ENCODE results near the gene DNAI2.
A peak's percentile ranks its signal among the peaks of the same experiment; 100 is the strongest.

The DNAI2 gene

GRCh38 chr17:74292495-74292894 is 18.5 kb downstream of the DNAI2 start:
- H3K27ac Mint-ChIP-seq = no peak overlapping the region
- no peak overlapping the region for H3K4me3 Mint-ChIP-seq
- H3K9me3 Mint-ChIP-seq = no peaks in the 10 kb centered on the region
- no peaks in the 10 kb centered on the region for H3K36me3 Mint-ChIP-seq (ENCODE audit: low read depth)
- peaks cover 32% of the 10 kb centered on the region for H3K4me1 Mint-ChIP-seq (ENCODE audit: low read depth)
- peaks cover 4% of the 10 kb centered on the region for H3K27me3 Mint-ChIP-seq
- intact Hi-C loops (cut with micrococcal nuclease) = no loop called here

- no peak overlapping the region for H3K4me3 Mint-ChIP-seq
- intact Hi-C loops (cut with micrococcal nuclease) = loop anchor here (1.0 kb wide), 1 partner anchor 86 kb away; no protein-coding TSS in a partner anchor
- H3K27me3 Mint-ChIP-seq = peaks cover 15% of the 10 kb centered on the region
- no peaks in the 10 kb centered on the region for H3K36me3 Mint-ChIP-seq (ENCODE audit: low read depth)
- H3K27ac Mint-ChIP-seq = no peak overlapping the region
- H3K9me3 Mint-ChIP-seq = no peaks in the 10 kb centered on the region
- peaks cover 15% of the 10 kb centered on the region for H3K4me1 Mint-ChIP-seq (ENCODE audit: low read depth)
Observed at GRCh38 chr17:74295625-74296547, 21.9 kb downstream of the DNAI2 start.

GRCh38 chr17:74296548-74296936 is 22.5 kb downstream of the DNAI2 start:
- intact Hi-C loops (cut with micrococcal nuclease) = loop anchor here (1.0 kb wide), 1 partner anchor 86 kb away; no protein-coding TSS in a partner anchor
- Mint-ChIP-seq H3K27ac (no peak overlapping the region), H3K4me1 (ENCODE audit: low read depth) (peaks cover 20% of the 10 kb centered on the region), H3K27me3 (peaks cover 15% of the 10 kb centered on the region), H3K9me3 (no peaks in the 10 kb centered on the region), H3K4me3 (no peak overlapping the region), H3K36me3 (ENCODE audit: low read depth) (no peaks in the 10 kb centered on the region)

GRCh38 chr17:74297941-74298340 is 23.9 kb downstream of the DNAI2 start:
- H3K27me3 Mint-ChIP-seq = peaks cover 15% of the 10 kb centered on the region
- peaks cover 22% of the 10 kb centered on the region for H3K4me1 Mint-ChIP-seq (ENCODE audit: low read depth)
- no peaks in the 10 kb centered on the region for H3K36me3 Mint-ChIP-seq (ENCODE audit: low read depth)
- no peak overlapping the region for H3K4me3 Mint-ChIP-seq
- intact Hi-C loops (cut with micrococcal nuclease) = no loop called here
- H3K9me3 Mint-ChIP-seq = no peaks in the 10 kb centered on the region
- peak overlapping the region; percentile 5 for H3K27ac Mint-ChIP-seq

GRCh38 chr17:74298778-74299177 is 24.7 kb downstream of the DNAI2 start:
- H3K27ac Mint-ChIP-seq = no peak overlapping the region
- H3K9me3 Mint-ChIP-seq = no peaks in the 10 kb centered on the region
- peaks cover 15% of the 10 kb centered on the region for H3K27me3 Mint-ChIP-seq
- intact Hi-C loops (cut with micrococcal nuclease) = no loop called here
- H3K4me3 Mint-ChIP-seq = no peak overlapping the region
- peaks cover 22% of the 10 kb centered on the region for H3K4me1 Mint-ChIP-seq (ENCODE audit: low read depth)
- H3K36me3 Mint-ChIP-seq (ENCODE audit: low read depth) = no peaks in the 10 kb centered on the region

GRCh38 chr17:74299226-74300009 is 25.4 kb downstream of the DNAI2 start:
- peaks cover 15% of the 10 kb centered on the region for H3K27me3 Mint-ChIP-seq
- no peak overlapping the region for H3K4me3 Mint-ChIP-seq
- H3K9me3 Mint-ChIP-seq = no peaks in the 10 kb centered on the region
- no peak overlapping the region for H3K27ac Mint-ChIP-seq
- H3K4me1 Mint-ChIP-seq (ENCODE audit: low read depth) = peaks cover 22% of the 10 kb centered on the region
- no peaks in the 10 kb centered on the region for H3K36me3 Mint-ChIP-seq (ENCODE audit: low read depth)
- intact Hi-C loops (cut with micrococcal nuclease) = no loop called here

GRCh38 chr17:74303305-74303704 is 29.3 kb downstream of the DNAI2 start:
- Mint-ChIP-seq H3K36me3 (ENCODE audit: low read depth) (no peaks in the 10 kb centered on the region), H3K27me3 (peaks cover 28% of the 10 kb centered on the region), H3K9me3 (peaks cover 8% of the 10 kb centered on the region), H3K27ac (no peak overlapping the region), H3K4me3 (no peak overlapping the region), H3K4me1 (ENCODE audit: low read depth) (peaks cover 21% of the 10 kb centered on the region)
- intact Hi-C loops (cut with micrococcal nuclease) = no loop called here

- Mint-ChIP-seq H3K27ac (no peak overlapping the region), H3K4me1 (ENCODE audit: low read depth) (peaks cover 23% of the 10 kb centered on the region)
- intact Hi-C loops (cut with micrococcal nuclease) = no loop called here
Observed at GRCh38 chr17:74304184-74304583, 30.1 kb downstream of the DNAI2 start.

GRCh38 chr17:74305865-74306654 is 32.0 kb downstream of the DNAI2 start:
- no peaks in the 10 kb centered on the region for H3K36me3 Mint-ChIP-seq (ENCODE audit: low read depth)
- intact Hi-C loops (cut with micrococcal nuclease) = no loop called here
- no peak overlapping the region for H3K27ac Mint-ChIP-seq
- peaks cover 35% of the 10 kb centered on the region for H3K27me3 Mint-ChIP-seq
- H3K4me3 Mint-ChIP-seq = no peak overlapping the region
- peaks cover 8% of the 10 kb centered on the region for H3K9me3 Mint-ChIP-seq
- peaks cover 22% of the 10 kb centered on the region for H3K4me1 Mint-ChIP-seq (ENCODE audit: low read depth)

More at GRCh38 chr17:74304184-74304583, 30.1 kb downstream of the DNAI2 start:
- no peak overlapping the region for H3K4me3 Mint-ChIP-seq
- peaks cover 35% of the 10 kb centered on the region for H3K27me3 Mint-ChIP-seq
- H3K36me3 Mint-ChIP-seq (ENCODE audit: low read depth) = no peaks in the 10 kb centered on the region
- H3K9me3 Mint-ChIP-seq = peaks cover 8% of the 10 kb centered on the region

GRCh38 chr17:74307984-74308773 is 34.1 kb downstream of the DNAI2 start:
- H3K4me3 Mint-ChIP-seq = no peak overlapping the region
- peaks cover 43% of the 10 kb centered on the region for H3K27me3 Mint-ChIP-seq
- peaks cover 16% of the 10 kb centered on the region for H3K4me1 Mint-ChIP-seq (ENCODE audit: low read depth)
- intact Hi-C loops (cut with micrococcal nuclease) = no loop called here
- peaks cover 21% of the 10 kb centered on the region for H3K9me3 Mint-ChIP-seq
- no peaks in the 10 kb centered on the region for H3K36me3 Mint-ChIP-seq (ENCODE audit: low read depth)
- no peak overlapping the region for H3K27ac Mint-ChIP-seq

- intact Hi-C loops (cut with micrococcal nuclease) = no loop called here
- Mint-ChIP-seq H3K27me3 (peaks cover 45% of the 10 kb centered on the region), H3K27ac (no peak overlapping the region), H3K36me3 (ENCODE audit: low read depth) (no peaks in the 10 kb centered on the region), H3K9me3 (peaks cover 18% of the 10 kb centered on the region), H3K4me1 (ENCODE audit: low read depth) (peaks cover 16% of the 10 kb centered on the region), H3K4me3 (no peak overlapping the region)
Observed at GRCh38 chr17:74309902-74310301, 35.9 kb downstream of the DNAI2 start.

- H3K27ac Mint-ChIP-seq = no peak overlapping the region
- intact Hi-C loops (cut with micrococcal nuclease) = no loop called here
- H3K9me3 Mint-ChIP-seq = peaks cover 13% of the 10 kb centered on the region
- peaks cover 14% of the 10 kb centered on the region for H3K27me3 Mint-ChIP-seq
- H3K4me1 Mint-ChIP-seq (ENCODE audit: low read depth) = no peaks in the 10 kb centered on the region
- H3K4me3 Mint-ChIP-seq = no peak overlapping the region
- no peaks in the 10 kb centered on the region for H3K36me3 Mint-ChIP-seq (ENCODE audit: low read depth)
Observed at GRCh38 chr17:74314877-74315276, 40.8 kb downstream of the DNAI2 start.

GRCh38 chr17:74316220-74316619 is 42.2 kb downstream of the DNAI2 start:
- no peak overlapping the region for H3K27ac Mint-ChIP-seq

More at GRCh38 chr17:74316220-74316619, 42.2 kb downstream of the DNAI2 start:
- Mint-ChIP-seq H3K4me1 (ENCODE audit: low read depth) (no peaks in the 10 kb centered on the region), H3K27me3 (peaks cover 18% of the 10 kb centered on the region), H3K4me3 (no peak overlapping the region), H3K9me3 (peaks cover 13% of the 10 kb centered on the region), H3K36me3 (ENCODE audit: low read depth) (no peaks in the 10 kb centered on the region)
- intact Hi-C loops (cut with micrococcal nuclease) = no loop called here
